Stimulated activated naive CD8-positive, alpha-beta T cell treated with anti-CD3 and anti-CD28 coated beads, Interleukin-15, amount 100 ng/mL, for 72 hours (primary cell): ENCODE data around the gene CCDC85B.
A peak's percentile ranks its signal among the peaks of the same experiment; 100 is the strongest.

ENCODE experiments used
- ATAC-seq: fragments of 150-1000 bp; cut with Tn5 transposase; 2 replicates; pipeline ENCODE4 v1.10.0; 2021; ENCODE audit warnings: mild to moderate bottlenecking, moderate library complexity
- DNase-seq, 2 donors: peaks; one replicate each; pipeline ENCODE4 v3.0.0; 2021 to 2022
- H3K27ac Mint-ChIP-seq, 2 donors: one replicate each; pipeline ENCODE4 v1.8.0; 2022; ENCODE audit warnings: mild to moderate bottlenecking in 2 of 2, mixed read lengths in 2 of 2, moderate library complexity in 2 of 2
- H3K27me3 Mint-ChIP-seq: one replicate; pipeline ENCODE4 v1.8.0; 2022; ENCODE audit warnings: mixed read lengths
- H3K4me1 Mint-ChIP-seq: one replicate; pipeline ENCODE4 v1.8.0; 2022; ENCODE audit warnings: mild to moderate bottlenecking, mixed read lengths
- H3K4me3 Mint-ChIP-seq, 2 donors: one replicate each; pipeline ENCODE4 v1.8.0; 2022; ENCODE audit warnings: mild to moderate bottlenecking in 2 of 2, mixed read lengths in 2 of 2, moderate library complexity in 1 of 2
- H3K9me3 Mint-ChIP-seq, 2 donors: one replicate each; pipeline ENCODE4 v1.8.0; 2022; ENCODE audit warnings: mixed read lengths in 2 of 2

Gene CCDC85B

DNA sequence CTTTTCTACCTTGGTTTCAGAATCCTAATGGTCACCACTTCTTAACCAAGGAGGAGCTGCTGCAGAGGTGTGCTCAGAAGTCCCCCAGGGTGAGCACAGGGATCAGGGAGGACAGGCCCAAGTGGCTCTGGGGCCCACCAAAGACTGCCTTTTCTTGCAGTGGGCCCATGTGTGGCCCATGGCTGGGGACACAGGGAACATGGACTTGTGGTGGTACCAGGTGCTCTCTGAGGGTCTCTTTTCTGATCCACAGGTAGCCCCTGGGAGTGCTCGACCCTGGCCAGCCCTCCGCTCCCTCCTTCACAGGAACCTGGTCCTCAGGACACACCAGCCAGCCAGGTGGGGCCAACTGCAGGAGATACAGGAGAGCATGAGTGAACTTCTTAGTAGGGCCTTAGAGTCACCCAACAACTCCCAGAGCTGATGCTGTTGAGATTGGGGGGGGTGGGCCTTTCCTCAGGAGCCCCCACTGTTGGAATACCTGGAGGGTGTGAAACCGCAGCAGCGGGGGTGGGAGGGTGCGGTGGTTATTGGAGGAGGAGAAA, 28.2 kb upstream of the CCDC85B start:
- Mint-ChIP-seq H3K27me3 (no peaks in the 10 kb centered on the region), H3K9me3 (no peaks in the 10 kb centered on the region), H3K4me3 (peak overlapping the region; percentile 19 to 41), H3K27ac (peak overlapping the region in 1 of 2 donors; percentile 10), H3K4me1 (peaks cover 54% of the 10 kb centered on the region)
- DNase-seq (no peak), ATAC-seq (no peak)

- Mint-ChIP-seq H3K4me1 (peaks cover 58% of the 10 kb centered on the region), H3K27me3 (no peaks in the 10 kb centered on the region), H3K4me3 (peak overlapping the region in 1 of 2 donors; percentile 18), H3K27ac (peak overlapping the region; percentile 10 to 44), H3K9me3 (no peaks in the 10 kb centered on the region)
- ATAC-seq: no peak
- DNase-seq: peak in 1 of 2 donors; percentile 9
These were observed 27.3 kb upstream of the CCDC85B start for GRCh38 chr11:65862941-65863888.

DNA sequence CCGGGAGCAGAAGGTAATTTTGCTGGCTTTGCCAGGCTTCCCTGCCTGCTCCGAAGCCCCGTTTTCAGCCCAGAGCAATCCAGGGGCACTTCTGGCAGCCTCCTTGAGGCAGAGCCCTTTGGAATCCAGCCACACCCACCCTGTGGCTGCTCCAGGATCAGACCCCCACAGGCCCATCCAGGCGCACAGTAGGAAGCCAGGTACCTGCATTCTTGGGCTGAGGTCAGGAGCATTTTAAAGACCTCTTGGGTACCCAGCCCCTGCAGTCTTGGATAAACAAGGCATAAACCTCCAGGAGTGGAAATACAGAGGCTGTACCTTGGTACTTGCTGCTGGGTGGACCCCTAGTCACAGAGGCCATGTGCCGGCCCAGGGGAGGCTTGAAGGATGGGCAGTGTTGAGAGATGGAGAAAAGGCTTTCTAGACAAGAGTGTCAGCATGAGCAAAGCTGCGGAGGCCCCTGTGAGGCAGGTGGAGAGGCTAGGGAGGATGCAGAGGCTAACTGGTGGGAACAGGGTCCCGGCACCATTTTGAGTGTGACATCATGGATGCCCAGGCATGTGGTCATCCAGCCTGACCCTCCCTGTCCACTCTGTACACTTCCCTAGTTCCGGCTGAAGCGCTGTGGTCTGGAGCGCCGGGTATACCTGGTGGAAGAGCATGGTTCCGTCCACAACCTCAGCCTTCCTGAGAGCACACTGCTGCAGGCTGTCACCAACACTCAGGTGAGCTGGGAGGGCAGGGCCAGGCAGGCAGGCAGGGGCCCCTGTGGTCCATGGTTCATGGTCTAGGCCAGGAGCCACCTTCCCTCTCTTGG, 26.4 kb upstream of the CCDC85B start:
- peak overlapping the region in 1 of 2 donors; percentile 82 for H3K27ac Mint-ChIP-seq
- DNase-seq: no peak
- no peak for ATAC-seq
- no peaks in the 10 kb centered on the region for H3K9me3 Mint-ChIP-seq
- no peaks in the 10 kb centered on the region for H3K27me3 Mint-ChIP-seq
- peaks cover 49% of the 10 kb centered on the region for H3K4me1 Mint-ChIP-seq
- H3K4me3 Mint-ChIP-seq: no peak overlapping the region

- H3K4me3 Mint-ChIP-seq: no peak overlapping the region
- H3K4me1 Mint-ChIP-seq: peaks cover 54% of the 10 kb centered on the region
- no peak for ATAC-seq
- no peaks in the 10 kb centered on the region for H3K27me3 Mint-ChIP-seq
- no peaks in the 10 kb centered on the region for H3K9me3 Mint-ChIP-seq
- DNase-seq: no peak
- H3K27ac Mint-ChIP-seq: peak overlapping the region; percentile 37 to 50
These were observed 25.6 kb upstream of the CCDC85B start for GRCh38 chr11:65864706-65865471.

GRCh38 chr11:65865550-65866172, 24.8 kb upstream of the CCDC85B start:
- no peaks in the 10 kb centered on the region for H3K27me3 Mint-ChIP-seq
- ATAC-seq (no peak), DNase-seq (no peak)
- no peaks in the 10 kb centered on the region for H3K9me3 Mint-ChIP-seq
- H3K4me1 Mint-ChIP-seq: peaks cover 62% of the 10 kb centered on the region
- H3K4me3 Mint-ChIP-seq: no peak overlapping the region
- no peak overlapping the region for H3K27ac Mint-ChIP-seq

GRCh38 chr11:65866509-65867283, 23.8 kb upstream of the CCDC85B start:
- ATAC-seq (no peak), DNase-seq (no peak)
- no peak overlapping the region for H3K4me3 Mint-ChIP-seq
- H3K27me3 Mint-ChIP-seq: no peaks in the 10 kb centered on the region
- peaks cover 64% of the 10 kb centered on the region for H3K4me1 Mint-ChIP-seq
- H3K9me3 Mint-ChIP-seq: no peaks in the 10 kb centered on the region
- H3K27ac Mint-ChIP-seq: peak overlapping the region in 1 of 2 donors; percentile 59

DNA sequence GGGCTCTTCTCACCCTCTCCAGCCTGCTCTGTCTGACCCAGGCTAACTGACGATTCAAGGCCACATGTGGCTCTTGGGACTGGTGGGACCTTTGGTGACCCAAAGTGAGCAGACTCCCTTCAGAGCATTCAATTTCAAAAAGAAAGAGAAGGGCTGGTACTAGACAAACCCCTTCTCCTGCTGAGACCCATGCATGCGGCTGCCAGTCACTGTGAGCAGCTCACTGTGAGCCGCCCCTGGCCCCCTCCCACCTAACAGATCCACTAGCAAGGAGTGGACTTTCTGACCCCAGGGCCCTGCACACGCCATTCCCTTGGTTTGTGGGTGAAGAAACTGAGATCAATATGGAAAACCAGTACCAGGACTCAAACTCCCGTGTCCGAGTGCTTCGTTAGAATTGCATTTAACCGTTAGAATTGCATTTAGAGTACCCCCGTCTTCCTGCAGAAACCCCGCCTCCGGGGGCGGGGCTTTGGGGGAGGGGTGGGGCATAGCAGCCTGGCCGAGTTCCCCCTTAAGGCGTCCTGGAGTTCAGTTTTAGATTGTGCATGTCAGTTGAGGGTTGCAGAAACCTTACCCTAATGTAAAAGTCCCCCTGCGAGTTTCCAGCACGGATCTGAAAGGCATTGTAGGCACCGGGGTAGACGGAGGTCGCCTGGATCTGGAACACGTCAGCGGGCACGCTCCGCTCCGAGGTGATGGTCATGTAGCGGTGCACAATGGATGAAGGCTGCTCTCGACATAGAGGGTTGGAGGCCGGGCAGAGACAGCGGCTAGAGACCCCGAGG, 23.0 kb upstream of the CCDC85B start:
- peaks cover 62% of the 10 kb centered on the region for H3K4me1 Mint-ChIP-seq
- no peak overlapping the region for H3K4me3 Mint-ChIP-seq
- H3K9me3 Mint-ChIP-seq: no peaks in the 10 kb centered on the region
- H3K27me3 Mint-ChIP-seq: no peaks in the 10 kb centered on the region
- ATAC-seq: no peak
- no peak for DNase-seq
- no peak overlapping the region for H3K27ac Mint-ChIP-seq

DNA sequence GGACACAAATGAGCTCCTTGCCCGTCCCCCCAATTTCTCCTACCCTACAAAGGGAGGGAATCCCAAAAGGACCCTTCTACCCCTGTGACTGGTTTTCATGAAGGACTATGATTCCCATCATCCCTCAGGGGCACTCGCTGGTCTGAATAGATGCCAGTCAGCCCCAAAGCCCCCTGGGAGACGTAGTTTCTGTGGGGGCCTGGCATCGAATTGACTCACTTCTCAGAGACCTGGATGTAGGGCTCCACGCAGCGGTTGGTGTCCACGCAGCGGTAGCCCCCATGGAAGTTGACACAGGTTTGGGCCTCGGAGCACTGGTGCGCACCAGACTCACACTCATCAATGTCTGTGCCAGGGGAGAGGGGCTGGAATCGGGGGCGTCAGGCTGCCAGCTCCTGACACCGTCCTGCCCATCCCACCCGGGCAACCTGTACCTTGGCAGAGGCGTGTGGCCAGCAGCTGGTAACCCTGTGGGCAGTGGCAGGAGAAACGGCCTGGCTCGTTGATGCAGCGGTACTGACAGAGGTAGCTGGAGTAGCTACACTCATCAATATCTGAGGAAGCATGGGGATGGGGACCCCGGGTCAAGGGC, 22.3 kb upstream of the CCDC85B start:
- Mint-ChIP-seq H3K4me1 (peaks cover 60% of the 10 kb centered on the region), H3K9me3 (no peaks in the 10 kb centered on the region), H3K27me3 (peaks cover 4% of the 10 kb centered on the region), H3K4me3 (no peak overlapping the region), H3K27ac (no peak overlapping the region)
- no peak for DNase-seq
- no peak for ATAC-seq

DNA sequence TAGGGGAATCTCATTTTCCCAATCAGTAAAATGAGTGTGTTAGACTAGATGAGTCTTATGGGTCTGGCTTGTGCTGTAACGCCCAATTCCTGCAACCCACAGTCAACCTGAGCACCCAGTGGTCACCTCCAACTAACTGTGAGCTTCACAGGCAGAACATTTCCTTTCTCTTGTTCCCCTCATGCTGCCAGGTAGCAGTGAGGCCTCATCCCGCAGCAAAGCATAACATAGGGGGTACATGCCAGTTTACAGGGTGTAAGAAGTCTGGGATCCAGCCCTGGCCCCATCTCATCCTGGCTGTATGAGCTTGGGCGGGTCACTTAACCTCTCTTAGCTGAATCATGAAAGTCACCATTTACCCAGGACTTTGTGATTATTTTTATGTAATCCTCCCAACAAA, 21.6 kb upstream of the CCDC85B start:
- no peak for DNase-seq
- H3K27ac Mint-ChIP-seq: no peak overlapping the region

GRCh38 chr11:65869643-65870306, 20.7 kb upstream of the CCDC85B start:
- no peak for ATAC-seq
- DNase-seq: no peak
- no peaks in the 10 kb centered on the region for H3K9me3 Mint-ChIP-seq
- H3K27ac Mint-ChIP-seq: no peak overlapping the region
- no peak overlapping the region for H3K4me3 Mint-ChIP-seq
- peaks cover 6% of the 10 kb centered on the region for H3K27me3 Mint-ChIP-seq
- peaks cover 57% of the 10 kb centered on the region for H3K4me1 Mint-ChIP-seq

More for the DNA sequence above, 21.6 kb upstream of the CCDC85B start:
- Mint-ChIP-seq H3K4me1 (peaks cover 61% of the 10 kb centered on the region), H3K4me3 (no peak overlapping the region), H3K27me3 (peaks cover 6% of the 10 kb centered on the region), H3K9me3 (no peaks in the 10 kb centered on the region)
- no peak for ATAC-seq

- ATAC-seq (no peak), DNase-seq (no peak)
- no peak overlapping the region for H3K4me3 Mint-ChIP-seq
- no peaks in the 10 kb centered on the region for H3K9me3 Mint-ChIP-seq
- peaks cover 6% of the 10 kb centered on the region for H3K27me3 Mint-ChIP-seq
- H3K4me1 Mint-ChIP-seq: peaks cover 57% of the 10 kb centered on the region
- H3K27ac Mint-ChIP-seq: no peak overlapping the region
These were observed 20.2 kb upstream of the CCDC85B start for GRCh38 chr11:65870307-65870658.

DNA sequence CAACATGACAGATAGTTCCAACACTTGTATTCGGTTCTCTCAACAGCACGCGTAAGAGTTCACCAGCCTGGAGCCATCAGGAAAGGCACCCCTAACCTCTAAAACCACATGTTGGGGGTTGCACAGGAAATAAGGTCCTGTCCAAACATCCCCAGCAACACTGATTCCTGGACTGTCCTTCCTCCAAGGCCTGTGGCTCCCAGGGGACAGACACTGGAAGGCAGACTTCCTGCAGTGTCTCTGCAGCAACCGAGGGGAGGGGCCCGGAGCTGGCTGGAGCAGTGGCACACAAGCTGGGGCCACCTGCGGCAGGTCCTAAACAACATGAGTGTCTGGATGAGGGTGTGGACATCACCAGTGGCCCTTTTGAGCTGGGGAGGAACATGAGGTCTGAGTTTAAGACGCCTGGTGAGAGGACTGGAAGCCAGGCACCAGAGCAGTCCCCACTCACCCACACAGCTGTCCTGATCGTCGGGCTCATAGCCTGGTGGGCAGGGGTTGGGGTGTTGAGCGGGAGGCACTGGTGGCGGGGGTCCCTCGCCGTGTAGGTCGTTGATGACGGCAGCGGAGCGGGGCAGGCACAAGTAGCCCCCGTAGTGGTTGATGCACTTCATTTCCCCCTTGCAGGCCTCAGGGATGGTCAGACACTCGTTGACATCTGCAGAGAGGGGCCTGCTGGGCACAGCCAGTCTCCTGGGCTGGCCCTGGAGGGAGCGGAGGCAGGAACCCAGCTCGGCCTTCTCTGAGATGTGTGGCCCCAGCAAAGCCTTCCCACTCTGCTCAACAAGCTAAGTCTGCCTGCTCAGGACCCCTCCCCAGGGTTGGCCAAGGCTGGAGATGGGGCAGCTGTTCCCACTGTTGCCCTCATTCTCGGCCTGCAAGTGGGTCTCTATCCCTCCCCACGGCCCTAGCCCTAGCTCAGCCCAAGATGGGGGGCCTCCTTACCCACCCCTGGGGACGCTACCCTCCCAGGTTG, 19.5 kb upstream of the CCDC85B start:
- peaks cover 57% of the 10 kb centered on the region for H3K4me1 Mint-ChIP-seq
- peaks cover 6% of the 10 kb centered on the region for H3K27me3 Mint-ChIP-seq
- no peak for ATAC-seq
- peak overlapping the region in 1 of 2 donors; percentile 63 for H3K4me3 Mint-ChIP-seq
- H3K27ac Mint-ChIP-seq: peak overlapping the region in 1 of 2 donors; percentile 59
- no peaks in the 10 kb centered on the region for H3K9me3 Mint-ChIP-seq
- no peak for DNase-seq
